Osteocyte (in vitro differentiated cells): ENCODE results near the gene MFSD6L. TPM values are rescaled to one million over a fixed set of nuclear protein-coding genes. Genes with fewer than 3 reads are reported as not detected.

Experiments used
- DNase-seq: peaks from one replicate; pipeline ENCODE4 v3.0.0; 2021; ENCODE audit warnings: mixed read lengths; ENCODE audit not compliant: unreplicated experiment; ENCODE audit errors: extremely low spot score
- H3K27ac Mint-ChIP-seq: one replicate; pipeline ENCODE4 v1.8.0; 2021; ENCODE audit warnings: mild to moderate bottlenecking, mixed read lengths; ENCODE audit not compliant: unreplicated experiment
- H3K27me3 Mint-ChIP-seq: one replicate; pipeline ENCODE4 v1.8.0; 2021; ENCODE audit warnings: mixed read lengths; ENCODE audit not compliant: unreplicated experiment
- H3K36me3 Mint-ChIP-seq: one replicate; pipeline ENCODE4 v1.8.0; 2021; ENCODE audit warnings: mixed read lengths; ENCODE audit not compliant: unreplicated experiment
- H3K4me1 Mint-ChIP-seq: one replicate; pipeline ENCODE4 v1.8.0; 2021; ENCODE audit warnings: mixed read lengths; ENCODE audit not compliant: unreplicated experiment
- H3K4me3 Mint-ChIP-seq: one replicate; pipeline ENCODE4 v1.8.0; 2021; ENCODE audit warnings: mild to moderate bottlenecking, moderate library complexity, mixed read lengths; ENCODE audit not compliant: unreplicated experiment
- H3K9me3 Mint-ChIP-seq: one replicate; pipeline ENCODE4 v1.8.0; 2021; ENCODE audit warnings: mixed read lengths; ENCODE audit not compliant: unreplicated experiment
- CTCF ChIP-seq: fragments of 200-600 bp; sonication (generic); IDR thresholded peaks from 2 replicates; pipeline ENCODE4 v1.5.0; 2021; ENCODE audit warnings: antibody characterized with exemption, mild to moderate bottlenecking, moderate library complexity
- total RNA-seq: library from RNA; stranded (reverse); gene quantifications from 2 replicates; pipeline ENCODE4 v1.2.1, GENCODE V29; 2021

The MFSD6L gene
- total RNA-seq, 1 donor from 2014 or later, result not detected

- peak; percentile 75 for DNase-seq
- no peak overlapping the region for H3K4me3 Mint-ChIP-seq
- no peak overlapping the region for H3K27ac Mint-ChIP-seq
- no peaks in the 10 kb centered on the region for H3K4me1 Mint-ChIP-seq
- peaks cover 9% of the 10 kb centered on the region for H3K9me3 Mint-ChIP-seq
- TF ChIP-seq CTCF, result no peak
- peaks cover 4% of the 10 kb centered on the region for H3K27me3 Mint-ChIP-seq
- H3K36me3 Mint-ChIP-seq, result peaks cover 1% of the 10 kb centered on the region
Measured at GRCh38 chr17:8829036-8829941, 30.1 kb upstream of the MFSD6L start.

- Mint-ChIP-seq H3K27ac (no peak overlapping the region), H3K4me3 (no peak overlapping the region), H3K4me1 (no peaks in the 10 kb centered on the region), H3K36me3 (peaks cover 1% of the 10 kb centered on the region), H3K27me3 (peaks cover 4% of the 10 kb centered on the region), H3K9me3 (peaks cover 9% of the 10 kb centered on the region)
- DNase-seq, result peak; percentile 80
- TF ChIP-seq CTCF, result no peak
Measured at GRCh38 chr17:8828517-8828875, 29.3 kb upstream of the MFSD6L start.

DNA sequence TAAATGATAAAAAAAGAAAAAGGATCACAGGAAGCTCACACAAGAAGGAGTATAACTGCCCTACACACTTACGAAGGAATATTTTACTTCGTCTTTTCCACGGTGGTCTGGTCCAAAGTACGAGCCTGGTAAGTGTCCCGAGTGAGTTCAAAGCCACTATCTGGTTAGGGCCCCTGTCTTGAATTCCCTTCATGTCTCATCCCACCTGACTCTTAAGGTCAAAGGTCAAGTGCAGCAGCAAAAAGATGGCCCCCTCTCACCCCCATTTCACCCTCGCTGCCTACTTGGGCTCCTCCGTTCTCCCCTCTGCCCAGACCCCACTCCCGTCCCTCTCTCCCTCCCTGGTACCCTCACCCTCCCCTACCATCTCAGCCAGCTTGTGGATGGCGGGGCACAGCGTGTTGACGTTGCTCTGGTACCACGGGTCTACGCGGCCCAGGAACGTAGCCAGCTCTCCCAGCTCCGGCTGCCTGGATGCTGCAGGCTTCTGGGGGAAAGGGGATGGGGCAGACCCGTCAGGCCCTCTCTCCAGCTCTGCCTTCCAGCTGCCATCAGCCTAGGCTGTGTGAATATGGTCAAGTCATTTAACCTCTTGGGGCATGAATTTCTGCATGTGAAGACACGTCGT is 27.8 kb upstream of the MFSD6L start:
- DNase-seq, result peak; percentile 80
- Mint-ChIP-seq H3K4me3 (no peak overlapping the region), H3K36me3 (peaks cover 1% of the 10 kb centered on the region)

GRCh38 chr17:8825802-8826201 is 26.6 kb upstream of the MFSD6L start:
- H3K4me3 Mint-ChIP-seq, result no peak overlapping the region

More for the DNA sequence above, 27.8 kb upstream of the MFSD6L start:
- Mint-ChIP-seq H3K27me3 (peaks cover 4% of the 10 kb centered on the region), H3K9me3 (peaks cover 9% of the 10 kb centered on the region), H3K4me1 (no peaks in the 10 kb centered on the region), H3K27ac (no peak overlapping the region)
- no peak for TF ChIP-seq CTCF

More at GRCh38 chr17:8825802-8826201, 26.6 kb upstream of the MFSD6L start:
- Mint-ChIP-seq H3K36me3 (peaks cover 1% of the 10 kb centered on the region), H3K9me3 (peaks cover 9% of the 10 kb centered on the region), H3K27me3 (peaks cover 8% of the 10 kb centered on the region), H3K27ac (no peak overlapping the region), H3K4me1 (no peaks in the 10 kb centered on the region)
- DNase-seq, result peak; percentile 32
- no peak for TF ChIP-seq CTCF
